K562 (cell line): ENCODE measurements around the gene SERTAD1. TPM values are rescaled to one million over a fixed set of nuclear protein-coding genes. Genes with fewer than 3 reads are reported as not detected.

Experiments used
- ADNP ChIP-seq: fragments of 200-800 bp; sonication (Bioruptor generic); IDR thresholded peaks from 2 replicates; pipeline ENCODE4 v1.6.1; 2016; ENCODE audit warnings: missing genetic modification characterization, missing compliant biosample characterization
- ATF7 ChIP-seq: fragments of 450-650 bp; IDR thresholded peaks from 2 replicates; pipeline ENCODE4 v1.7.1; 2014; ENCODE audit warnings: mild to moderate bottlenecking, moderate library complexity
- CBX5 ChIP-seq: IDR thresholded peaks from 2 replicates; pipeline ENCODE4 v1.6.1; 2014; ENCODE audit warnings: low read depth, borderline replicate concordance
- EP400 ChIP-seq: fragments of 450-650 bp; IDR thresholded peaks from 2 replicates; pipeline ENCODE4 v1.6.1; 2017; ENCODE audit warnings: antibody characterized with exemption, mild to moderate bottlenecking, moderate library complexity
- FOXK2 ChIP-seq, 2 experiments: fragments of 450-650 bp; IDR thresholded peaks in 1 of 2; conservative IDR thresholded peaks in 1 of 2; 2 replicates each; pipeline ENCODE4 v1.6.1; 2016; ENCODE audit warnings: low read depth in 2 of 2, mild to moderate bottlenecking in 1 of 2
- HDAC1 ChIP-seq, 2 experiments: fragments of 450-650 bp; IDR thresholded peaks; 2 replicates each; pipeline ENCODE4 v1.6.1; 2016 to 2017; ENCODE audit warnings: inconsistent platforms in 1 of 2, mild to moderate bottlenecking in 1 of 2, moderate library complexity in 1 of 2
- NCOA1 ChIP-seq: fragments of 450-650 bp; IDR thresholded peaks from 2 replicates; pipeline ENCODE4 v1.6.1; 2016; ENCODE audit warnings: low read depth
- NONO ChIP-seq, 2 experiments: fragments of 200-400 bp in 1 of 2; fragments of 450-650 bp in 1 of 2; formaldehyde crosslinking in 1 of 2; IDR thresholded peaks; 2 replicates each; pipeline ENCODE4 v1.6.1; 2017; ENCODE audit warnings: low read depth in 2 of 2, mild to moderate bottlenecking in 2 of 2, moderate library complexity in 2 of 2, low read length in 1 of 2
- PHF20 ChIP-seq: fragments of 450-650 bp; IDR thresholded peaks from 2 replicates; pipeline ENCODE4 v1.6.1; 2018; ENCODE audit not compliant: partially characterized antibody
- PTTG1 ChIP-seq: fragments of 450-650 bp; IDR thresholded peaks from 2 replicates; pipeline ENCODE4 v1.6.1; 2016; ENCODE audit warnings: low read depth, mild to moderate bottlenecking, missing genetic modification characterization, missing compliant biosample characterization
- SMARCA4 ChIP-seq: fragments of 450-650 bp; IDR thresholded peaks from 2 replicates; pipeline ENCODE4 v1.6.1; 2016
- TOE1 ChIP-seq, 2 experiments: fragments of 450-650 bp in 1 of 2; sonication (generic) in 1 of 2; formaldehyde crosslinking in 1 of 2; IDR thresholded peaks; 2 replicates each; pipeline versions ENCODE4 v1.7.1 to v1.8.0; 2016 to 2022; ENCODE audit warnings: borderline replicate concordance in 2 of 2, mild to moderate bottlenecking in 2 of 2, antibody characterized with exemption in 1 of 2, inconsistent platforms in 1 of 2, low read depth in 1 of 2, missing genetic modification reagents in 1 of 2, moderate library complexity in 1 of 2
- XRCC5 ChIP-seq: fragments of 200-400 bp; formaldehyde crosslinking; IDR thresholded peaks from 2 replicates; pipeline ENCODE4 v1.6.1; 2017; ENCODE audit warnings: low read depth, mild to moderate bottlenecking, low read length
- YY1 ChIP-seq, 3 experiments: IDR thresholded peaks; 2 replicates each; pipeline ENCODE4 v1.6.1; 2011; ENCODE audit warnings: low read length in 2 of 3, mild to moderate bottlenecking in 2 of 3, moderate library complexity in 2 of 3, borderline replicate concordance in 1 of 3, control low read depth in 1 of 3, low read depth in 1 of 3; ENCODE audit not compliant: insufficient read depth in 3 of 3, insufficient replicate concordance in 2 of 3, control insufficient read depth in 1 of 3, insufficient read length in 1 of 3; ENCODE audit errors: extremely low read depth in 1 of 3
- ZMIZ1 ChIP-seq, 2 experiments: fragments of 150-350 bp in 1 of 2; IDR thresholded peaks; 2 replicates each; pipeline ENCODE4 v1.6.1; 2012 to 2016; ENCODE audit warnings: low read depth in 2 of 2, low read length in 2 of 2, mild to moderate bottlenecking in 1 of 2, moderate library complexity in 1 of 2
- ZNF589 ChIP-seq: fragments of 200-800 bp; sonication (Bioruptor generic); IDR thresholded peaks from 2 replicates; pipeline ENCODE4 v1.6.1; 2016; ENCODE audit warnings: low read depth, missing genetic modification characterization, missing compliant biosample characterization
- polyA plus RNA-seq, 8 experiments: library from polyadenylated mRNA; depleted of rRNA in 4 of 8; stranded (reverse) in 5 of 8; unstranded in 3 of 8; fragments of >200 nt; fragmentation: Nextera tagmentation in 2 of 8; fragmentation: Illumina TruSeq in 1 of 8; extraction: Ambion mirVana in 2 of 8; extraction: Trizol in 1 of 8; gene quantifications; 2 replicates each; pipeline versions ENCODE4 v1.2.1 to v1.2.3, GENCODE V29; 2011 to 2014; ENCODE audit warnings: inconsistent platforms in 1 of 8, missing spikeins in 1 of 8
- total RNA-seq, 7 experiments: library from RNA; depleted of rRNA in 6 of 7; stranded (reverse); fragments of >200 nt in 6 of 7; fragmentation: Illumina TruSeq in 2 of 7; extraction: Trizol in 2 of 7; gene quantifications; 2 replicates each; pipeline versions ENCODE4 v1.2.1 to v1.2.3, GENCODE V29; 2011 to 2021; ENCODE audit warnings: low replicate concordance in 1 of 7
- TF ChIP-seq, protein P1 (sequence below): fragments of 250-450 bp; sonication (Bioruptor Pico); IDR thresholded peaks from 2 replicates; pipeline ENCODE4 v1.4.0; 2020; ENCODE audit warnings: mild to moderate bottlenecking
- TF ChIP-seq, protein P2 (sequence below): fragments of 250-450 bp; sonication (Bioruptor Pico); IDR thresholded peaks from 2 replicates; pipeline ENCODE4 v1.5.0; 2022; ENCODE audit warnings: mild to moderate bottlenecking

The SERTAD1 gene
- total and polyA plus RNA-seq, 9 of the 15 experiments (the other 6 are each of a cell fraction or from before 2014, with no cell fraction given), result 0.15 to 8.7 (median 4.9) TPM

DNA sequence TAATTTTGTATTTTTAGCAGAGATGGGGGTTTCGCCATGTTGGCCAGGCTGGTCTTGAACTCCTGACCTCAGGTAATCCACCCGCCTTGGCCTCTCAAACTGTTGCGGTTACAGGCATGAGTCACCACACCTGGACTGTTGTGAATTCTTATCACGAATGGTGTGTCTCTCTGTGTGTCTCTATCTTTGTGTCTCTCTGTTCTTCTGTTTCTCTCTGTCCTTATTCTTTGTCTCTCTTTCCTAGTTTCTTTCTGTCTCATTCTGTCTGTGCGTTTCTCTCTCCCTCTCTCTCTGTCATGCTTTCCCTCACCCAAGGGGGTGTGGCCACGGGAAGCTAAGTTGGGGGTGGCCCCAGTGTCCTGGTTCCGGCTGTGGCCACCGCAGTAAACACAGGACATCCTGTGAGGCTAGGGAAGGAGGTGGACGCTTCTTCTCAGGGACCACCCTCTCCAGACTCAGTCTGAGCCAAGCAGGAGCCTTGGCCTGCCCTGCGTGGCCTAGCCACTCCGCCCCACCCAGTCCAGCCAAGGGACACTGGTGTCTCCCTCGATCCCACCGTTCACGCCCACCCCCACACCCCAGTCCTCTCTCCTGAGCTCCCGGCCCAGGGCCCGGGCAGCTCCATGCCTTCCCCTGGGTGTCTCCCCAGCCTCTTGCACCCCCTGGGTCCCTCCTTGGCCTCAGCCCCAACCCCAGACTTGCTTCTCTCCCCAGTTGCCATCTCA, 8.7 kb downstream of the SERTAD1 start (continued):
- TF ChIP-seq ADNP (peak; percentile 94), TOE1 (IDR thresholded peaks at IDR 0.05; ENCODE audit: borderline replicate concordance) (peak; percentile 72; the same call in 1 of the 2 replicates), TOE1 (CRISPR knock-in tag; IDR thresholded peaks at IDR 0.05; ENCODE audit: borderline replicate concordance, low read depth) (no peak), FOXK2 (conservative IDR thresholded peaks at IDR 0.05 in 1 of 2, IDR thresholded peaks at IDR 0.05 in 1 of 2; ENCODE audit: low read depth in 2 of 2) (peak; percentile 89 to 94), YY1 (IDR thresholded peaks at IDR 0.05; ENCODE audit: borderline replicate concordance in 1 of 3, control insufficient read depth in 1 of 3, extremely low read depth in 1 of 3, insufficient read depth in 3 of 3, insufficient read length in 1 of 3, insufficient replicate concordance in 2 of 3, low read depth in 1 of 3, low read length in 2 of 3) (peak in 1 of 3 experiments; percentile 12), ATF7 (peak; percentile 72), SMARCA4 (peak; percentile 98), NONO (IDR thresholded peaks at IDR 0.05; ENCODE audit: low read depth in 2 of 2, low read length in 1 of 2) (peak in 1 of 2 experiments; percentile 42; a peak in 1 of 4 replicates), ZMIZ1 (IDR thresholded peaks at IDR 0.05; ENCODE audit: low read depth in 2 of 2, low read length in 2 of 2) (no peak), PTTG1 (tag) (no peak), HDAC1 (IDR thresholded peaks at IDR 0.05) (peak; percentile 19 to 94; a peak in 2 of 4 replicates), XRCC5 (0 out of 2 replicates have a peak, but pooled peaks have one; percentile 23), ZNF589 (CRISPR knock-in tag) (0 out of 2 replicates have a peak, but pooled peaks have one; percentile 64), NCOA1 (peak; percentile 81; the same call in 1 of the 2 replicates), EP400 (peak; percentile 63), PHF20 (peak; percentile 64), CBX5 (no peak)
- TF ChIP-seq, protein P1, sequence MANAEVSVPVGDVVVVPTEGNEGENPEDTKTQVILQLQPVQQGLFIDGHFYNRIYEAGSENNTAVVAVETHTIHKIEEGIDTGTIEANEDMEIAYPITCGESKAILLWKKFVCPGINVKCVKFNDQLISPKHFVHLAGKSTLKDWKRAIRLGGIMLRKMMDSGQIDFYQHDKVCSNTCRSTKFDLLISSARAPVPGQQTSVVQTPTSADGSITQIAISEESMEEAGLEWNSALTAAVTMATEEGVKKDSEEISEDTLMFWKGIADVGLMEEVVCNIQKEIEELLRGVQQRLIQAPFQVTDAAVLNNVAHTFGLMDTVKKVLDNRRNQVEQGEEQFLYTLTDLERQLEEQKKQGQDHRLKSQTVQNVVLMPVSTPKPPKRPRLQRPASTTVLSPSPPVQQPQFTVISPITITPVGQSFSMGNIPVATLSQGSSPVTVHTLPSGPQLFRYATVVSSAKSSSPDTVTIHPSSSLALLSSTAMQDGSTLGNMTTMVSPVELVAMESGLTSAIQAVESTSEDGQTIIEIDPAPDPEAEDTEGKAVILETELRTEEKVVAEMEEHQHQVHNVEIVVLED (CRISPR knock-in tag), result no peak
- TF ChIP-seq, protein P2, sequence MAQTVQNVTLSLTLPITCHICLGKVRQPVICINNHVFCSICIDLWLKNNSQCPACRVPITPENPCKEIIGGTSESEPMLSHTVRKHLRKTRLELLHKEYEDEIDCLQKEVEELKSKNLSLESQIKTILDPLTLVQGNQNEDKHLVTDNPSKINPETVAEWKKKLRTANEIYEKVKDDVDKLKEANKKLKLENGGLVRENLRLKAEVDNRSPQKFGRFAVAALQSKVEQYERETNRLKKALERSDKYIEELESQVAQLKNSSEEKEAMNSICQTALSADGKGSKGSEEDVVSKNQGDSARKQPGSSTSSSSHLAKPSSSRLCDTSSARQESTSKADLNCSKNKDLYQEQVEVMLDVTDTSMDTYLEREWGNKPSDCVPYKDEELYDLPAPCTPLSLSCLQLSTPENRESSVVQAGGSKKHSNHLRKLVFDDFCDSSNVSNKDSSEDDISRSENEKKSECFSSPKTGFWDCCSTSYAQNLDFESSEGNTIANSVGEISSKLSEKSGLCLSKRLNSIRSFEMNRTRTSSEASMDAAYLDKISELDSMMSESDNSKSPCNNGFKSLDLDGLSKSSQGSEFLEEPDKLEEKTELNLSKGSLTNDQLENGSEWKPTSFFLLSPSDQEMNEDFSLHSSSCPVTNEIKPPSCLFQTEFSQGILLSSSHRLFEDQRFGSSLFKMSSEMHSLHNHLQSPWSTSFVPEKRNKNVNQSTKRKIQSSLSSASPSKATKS (CRISPR knock-in tag), result no peak
